Tongue (tissue), 2 donors: ENCODE data around the gene IQSEC2. TPM values are rescaled to one million over a fixed set of nuclear protein-coding genes. Genes with fewer than 3 reads are reported as not detected.
A peak's percentile ranks its signal among the peaks of the same experiment; 100 is the strongest.

Experiments
- DNase-seq: peaks from one replicate; pipeline ENCODE4 v3.0.0-alpha.2; 2015
- total RNA-seq: library from RNA; depleted of rRNA; stranded (reverse); fragments of >200 nt; gene quantifications from one replicate; pipeline ENCODE4 v1.2.3, GENCODE V29; 2014

The IQSEC2 gene
- total RNA-seq, 1 donor from 2014 or later: 14.9 TPM

GRCh38 chrX:53268173-53268572 lies 13.2 kb downstream of the IQSEC2 start:
- no peak for DNase-seq

GRCh38 chrX:53266914-53267313 lies 14.5 kb downstream of the IQSEC2 start:
- no peak for DNase-seq

- DNase-seq: no peak
Measured at GRCh38 chrX:53265771-53266574, 15.4 kb downstream of the IQSEC2 start.

GRCh38 chrX:53263597-53264094 lies 17.7 kb downstream of the IQSEC2 start:
- DNase-seq: no peak

- DNase-seq: no peak
Measured at GRCh38 chrX:53262918-53263394, 18.4 kb downstream of the IQSEC2 start.

GRCh38 chrX:53262189-53262917 lies 19.0 kb downstream of the IQSEC2 start:
- DNase-seq: no peak

GRCh38 chrX:53261355-53261972 lies 19.9 kb downstream of the IQSEC2 start:
- DNase-seq: peak; percentile 9

- DNase-seq: no peak
Measured at GRCh38 chrX:53260836-53261235, 20.5 kb downstream of the IQSEC2 start.

GRCh38 chrX:53257670-53258423 lies 23.5 kb downstream of the IQSEC2 start:
- DNase-seq: no peak

GRCh38 chrX:53257166-53257565 lies 24.2 kb downstream of the IQSEC2 start:
- DNase-seq: no peak

GRCh38 chrX:53256446-53257041 lies 24.8 kb downstream of the IQSEC2 start:
- no peak for DNase-seq

- DNase-seq: no peak
Measured at GRCh38 chrX:53255738-53256191, 25.6 kb downstream of the IQSEC2 start.

GRCh38 chrX:53254570-53255461 lies 26.6 kb downstream of the IQSEC2 start:
- DNase-seq: no peak

- no peak for DNase-seq
Measured at GRCh38 chrX:53253293-53254020, 27.9 kb downstream of the IQSEC2 start.

GRCh38 chrX:53251307-53251706 lies 30.1 kb downstream of the IQSEC2 start:
- no peak for DNase-seq

GRCh38 chrX:53250556-53250955 lies 30.8 kb downstream of the IQSEC2 start:
- DNase-seq: no peak

- DNase-seq: no peak
Measured at GRCh38 chrX:53249408-53250042, 31.9 kb downstream of the IQSEC2 start.

- no peak for DNase-seq
Measured at GRCh38 chrX:53247928-53248327, 33.5 kb downstream of the IQSEC2 start.

- DNase-seq: no peak
Measured at GRCh38 chrX:53246231-53246630, 35.2 kb downstream of the IQSEC2 start.
